Breast epithelium (tissue), 3 donors: Measurements from ENCODE around the gene CYP4F2.
"Not testable (repeated sequence)": the region's sequence is repeated elsewhere in the genome, so short reads cannot be mapped to it uniquely, and the experiment has no call there.

Experiments
- POLR2A ChIP-seq: fragments of 450-650 bp; IDR thresholded peaks from one replicate; pipeline ENCODE4 v1.6.1; 2016; ENCODE audit warnings: antibody characterized with exemption, mild to moderate bottlenecking, moderate library complexity
- POLR2AphosphoS5 ChIP-seq, 3 donors: sonication (generic); formaldehyde crosslinking; IDR thresholded peaks; one replicate each; pipeline ENCODE4 v1.6.1; 2017; ENCODE audit warnings: antibody characterized with exemption in 3 of 3
- TF ChIP-seq, protein P1 (sequence below), 3 donors: fragments of 450-650 bp; IDR thresholded peaks; one replicate each; pipeline ENCODE4 v1.5.1; 2016 to 2017; ENCODE audit warnings: antibody characterized with exemption in 3 of 3, mild to moderate bottlenecking in 3 of 3, moderate library complexity in 3 of 3

DNA sequence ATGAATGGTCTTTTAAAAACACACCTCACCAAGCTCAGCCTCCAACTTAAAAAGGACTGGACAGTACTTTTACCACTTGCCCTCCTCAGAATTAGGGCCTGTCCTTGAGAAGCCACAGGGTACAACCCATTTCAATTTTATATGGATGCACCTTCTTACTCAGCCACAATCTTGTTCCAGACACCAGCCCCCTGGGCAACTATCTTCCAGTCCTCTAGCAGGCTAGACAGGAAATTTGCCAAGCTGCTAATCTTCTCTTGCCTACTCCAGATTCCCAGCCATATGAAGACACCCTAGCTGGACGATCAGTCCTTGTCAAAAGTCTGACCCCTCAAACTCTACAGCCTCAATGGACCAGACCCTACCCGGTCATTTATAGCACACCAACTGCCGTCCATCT is 63.6 kb downstream of the CYP4F2 start:
- TF ChIP-seq POLR2AphosphoS5 (IDR thresholded peaks at IDR 0.05); POLR2A: not testable (repeated sequence)
- TF ChIP-seq, protein P1, sequence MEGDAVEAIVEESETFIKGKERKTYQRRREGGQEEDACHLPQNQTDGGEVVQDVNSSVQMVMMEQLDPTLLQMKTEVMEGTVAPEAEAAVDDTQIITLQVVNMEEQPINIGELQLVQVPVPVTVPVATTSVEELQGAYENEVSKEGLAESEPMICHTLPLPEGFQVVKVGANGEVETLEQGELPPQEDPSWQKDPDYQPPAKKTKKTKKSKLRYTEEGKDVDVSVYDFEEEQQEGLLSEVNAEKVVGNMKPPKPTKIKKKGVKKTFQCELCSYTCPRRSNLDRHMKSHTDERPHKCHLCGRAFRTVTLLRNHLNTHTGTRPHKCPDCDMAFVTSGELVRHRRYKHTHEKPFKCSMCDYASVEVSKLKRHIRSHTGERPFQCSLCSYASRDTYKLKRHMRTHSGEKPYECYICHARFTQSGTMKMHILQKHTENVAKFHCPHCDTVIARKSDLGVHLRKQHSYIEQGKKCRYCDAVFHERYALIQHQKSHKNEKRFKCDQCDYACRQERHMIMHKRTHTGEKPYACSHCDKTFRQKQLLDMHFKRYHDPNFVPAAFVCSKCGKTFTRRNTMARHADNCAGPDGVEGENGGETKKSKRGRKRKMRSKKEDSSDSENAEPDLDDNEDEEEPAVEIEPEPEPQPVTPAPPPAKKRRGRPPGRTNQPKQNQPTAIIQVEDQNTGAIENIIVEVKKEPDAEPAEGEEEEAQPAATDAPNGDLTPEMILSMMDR (IDR thresholded peaks at IDR 0.05) = not testable (repeated sequence)
